PC-3 (cell line): ENCODE measurements around the gene DHRS2. TPM values are rescaled to one million over a fixed set of nuclear protein-coding genes. Genes with fewer than 3 reads are reported as not detected.

Experiments
- ATAC-seq: fragments of 200-7000 bp; cut with Tn5 transposase; 2 replicates; pipeline ENCODE4 v1.9.1; 2020; ENCODE audit warnings: mild to moderate bottlenecking, moderate library complexity
- BruUV-seq: library from RNA; stranded (reverse); fragments of 400-500 nt; replicated peaks from 2 replicates; lab custom pipeline; 2021; lab: Mats Ljungman, UMichigan
- CTCF ChIA-PET: fragments of 300-600 bp; sonication (Branson Sonifier 250); formaldehyde crosslinking; loops from one replicate; lab custom pipeline; 2022; ENCODE audit warnings: antibody characterized with exemption; lab: Charles Lee
- POLR2A ChIA-PET: fragments of 300-600 bp; sonication (Branson Sonifier 250); formaldehyde crosslinking; loops from one replicate; lab custom pipeline; 2022; ENCODE audit warnings: antibody characterized with exemption; ENCODE audit not compliant: unreplicated experiment; lab: Charles Lee
- DNase-seq: peaks from one replicate; pipeline ENCODE4 v3.0.0-alpha.2; 2015
- H2AFZ ChIP-seq: fragments of 300-600 bp; sonication (generic); 2 replicates; pipeline ENCODE4 v1.6.0; 2016; ENCODE audit warnings: antibody characterized with exemption, low read length
- H3F3A ChIP-seq: fragments of 300-600 bp; sonication (generic); one replicate; pipeline ENCODE4 v1.6.0; 2017; ENCODE audit warnings: antibody characterized with exemption, low read length, control low read depth, mild to moderate bottlenecking; ENCODE audit not compliant: unreplicated experiment
- H3K27ac ChIP-seq: fragments of 300-600 bp; sonication (generic); 2 replicates; pipeline ENCODE4 v1.5.1; 2016; ENCODE audit warnings: mild to moderate bottlenecking, low read length
- H3K27me3 ChIP-seq: fragments of 300-600 bp; sonication (generic); 2 replicates; pipeline ENCODE4 v1.6.1; 2016; ENCODE audit warnings: low read length, mixed read lengths
- H3K36me3 ChIP-seq: fragments of 300-600 bp; sonication (generic); 2 replicates; pipeline ENCODE4 v1.6.1; 2016; ENCODE audit warnings: low read depth, mixed run types, low read length, mixed read lengths
- H3K4me1 ChIP-seq: fragments of 300-600 bp; sonication (generic); 2 replicates; pipeline ENCODE4 v1.5.1; 2016; ENCODE audit warnings: low read length; ENCODE audit not compliant: insufficient read depth
- H3K4me2 ChIP-seq: fragments of 300-600 bp; sonication (generic); 2 replicates; pipeline ENCODE4 v1.6.0; 2016; ENCODE audit warnings: low read length
- H3K4me3 ChIP-seq: fragments of 300-600 bp; sonication (generic); 2 replicates; pipeline ENCODE4 v1.5.1; 2016; ENCODE audit warnings: mild to moderate bottlenecking, low read length, mixed read lengths
- H3K79me2 ChIP-seq: fragments of 300-600 bp; sonication (generic); 2 replicates; pipeline ENCODE4 v1.6.1; 2017; ENCODE audit warnings: low read length, mixed read lengths
- H3K9ac ChIP-seq: fragments of 300-600 bp; sonication (generic); 2 replicates; pipeline ENCODE4 v1.6.0; 2016; ENCODE audit warnings: mild to moderate bottlenecking, low read length
- H3K9me2 ChIP-seq: fragments of 300-600 bp; sonication (generic); replicated peaks from 2 replicates; pipeline ENCODE4 v1.6.1; 2016; ENCODE audit warnings: mixed run types, low read length, mixed read lengths
- H3K9me3 ChIP-seq: fragments of 300-600 bp; sonication (generic); 2 replicates; pipeline ENCODE4 v1.6.1; 2016; ENCODE audit warnings: low read length, mixed read lengths
- H4K20me1 ChIP-seq: fragments of 300-600 bp; sonication (generic); 2 replicates; pipeline ENCODE4 v1.6.1; 2016; ENCODE audit warnings: low read length, mixed read lengths
- EZH2 ChIP-seq: fragments of 300-600 bp; sonication (generic); IDR thresholded peaks from one replicate; pipeline ENCODE4 v1.6.1; 2017; ENCODE audit warnings: antibody characterized with exemption, mild to moderate bottlenecking, low read length; ENCODE audit not compliant: unreplicated experiment
- EZH2phosphoT487 ChIP-seq: fragments of 300-600 bp; sonication (generic); IDR thresholded peaks from 2 replicates; pipeline ENCODE4 v1.6.1; 2018; ENCODE audit warnings: mild to moderate bottlenecking, antibody characterized with exemption, low read length, borderline replicate concordance
- intact Hi-C: fragments of 100-400 bp; cut with micrococcal nuclease; formaldehyde crosslinking; loops from 2 replicates; pipeline ENCODE4 v1.9.0; 2023
- total RNA-seq: library from RNA; depleted of rRNA; stranded (reverse); fragments of >200 nt; gene quantifications from 2 replicates; pipeline ENCODE4 v1.2.3, GENCODE V29; 2014
- TF ChIP-seq, protein P1 (sequence below): fragments of 300-600 bp; sonication (generic); conservative IDR thresholded peaks from 2 replicates; pipeline ENCODE4 v1.5.1; 2017; ENCODE audit warnings: antibody characterized with exemption, low read depth, mild to moderate bottlenecking, low read length

DHRS2 gene
- total RNA-seq, 1 experiment from 2014 or later: 40.9 TPM

DNA sequence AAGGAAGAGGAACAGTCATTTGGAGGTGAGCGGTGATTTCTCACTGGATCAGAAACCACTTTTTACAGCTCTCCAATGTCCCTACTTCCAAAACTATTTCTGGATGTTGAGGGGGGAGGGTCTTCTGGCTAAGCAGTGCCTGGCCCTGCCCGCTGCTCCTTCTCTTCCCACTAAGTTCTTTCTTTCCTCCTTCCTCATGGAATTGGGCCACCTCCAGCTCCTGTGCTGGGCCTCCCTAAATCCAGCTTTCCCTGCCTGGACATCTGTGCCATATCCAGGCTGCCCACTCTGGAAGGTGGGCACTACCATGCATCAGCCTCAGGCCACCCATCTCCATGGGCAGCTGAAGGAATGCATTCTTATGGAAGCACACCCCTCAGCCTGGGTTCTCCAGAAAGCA is 11.5 kb downstream of the DHRS2 start:
- Histone ChIP-seq H3K4me2 (no peak overlapping the region), H3K9me3 (no peaks in the 10 kb centered on the region), H2AFZ (no peak overlapping the region), H3K36me3 (no peaks in the 10 kb centered on the region), H4K20me1 (no peaks in the 10 kb centered on the region), H3K9ac (no peak overlapping the region), H3K9me2 (no peaks in the 10 kb centered on the region), H3K4me3 (no peak overlapping the region), H3K27ac (no peak overlapping the region), H3F3A (no peaks in the 10 kb centered on the region), H3K79me2 (no peaks in the 10 kb centered on the region), H3K27me3 (peaks cover 14% of the 10 kb centered on the region), H3K4me1 (no peaks in the 10 kb centered on the region; the same call in 1 of the 2 replicates)
- TF ChIP-seq, protein P1, sequence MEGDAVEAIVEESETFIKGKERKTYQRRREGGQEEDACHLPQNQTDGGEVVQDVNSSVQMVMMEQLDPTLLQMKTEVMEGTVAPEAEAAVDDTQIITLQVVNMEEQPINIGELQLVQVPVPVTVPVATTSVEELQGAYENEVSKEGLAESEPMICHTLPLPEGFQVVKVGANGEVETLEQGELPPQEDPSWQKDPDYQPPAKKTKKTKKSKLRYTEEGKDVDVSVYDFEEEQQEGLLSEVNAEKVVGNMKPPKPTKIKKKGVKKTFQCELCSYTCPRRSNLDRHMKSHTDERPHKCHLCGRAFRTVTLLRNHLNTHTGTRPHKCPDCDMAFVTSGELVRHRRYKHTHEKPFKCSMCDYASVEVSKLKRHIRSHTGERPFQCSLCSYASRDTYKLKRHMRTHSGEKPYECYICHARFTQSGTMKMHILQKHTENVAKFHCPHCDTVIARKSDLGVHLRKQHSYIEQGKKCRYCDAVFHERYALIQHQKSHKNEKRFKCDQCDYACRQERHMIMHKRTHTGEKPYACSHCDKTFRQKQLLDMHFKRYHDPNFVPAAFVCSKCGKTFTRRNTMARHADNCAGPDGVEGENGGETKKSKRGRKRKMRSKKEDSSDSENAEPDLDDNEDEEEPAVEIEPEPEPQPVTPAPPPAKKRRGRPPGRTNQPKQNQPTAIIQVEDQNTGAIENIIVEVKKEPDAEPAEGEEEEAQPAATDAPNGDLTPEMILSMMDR: no peak
- TF ChIP-seq EZH2 (no peak), EZH2phosphoT487 (no peak)
- DNase-seq: no peak
- intact Hi-C loops: no loop called here
- CTCF ChIA-PET: no interaction called here
- POLR2A ChIA-PET: no interaction called here
- ATAC-seq: no peak
- BruUV-seq: no TSS peak

DNA sequence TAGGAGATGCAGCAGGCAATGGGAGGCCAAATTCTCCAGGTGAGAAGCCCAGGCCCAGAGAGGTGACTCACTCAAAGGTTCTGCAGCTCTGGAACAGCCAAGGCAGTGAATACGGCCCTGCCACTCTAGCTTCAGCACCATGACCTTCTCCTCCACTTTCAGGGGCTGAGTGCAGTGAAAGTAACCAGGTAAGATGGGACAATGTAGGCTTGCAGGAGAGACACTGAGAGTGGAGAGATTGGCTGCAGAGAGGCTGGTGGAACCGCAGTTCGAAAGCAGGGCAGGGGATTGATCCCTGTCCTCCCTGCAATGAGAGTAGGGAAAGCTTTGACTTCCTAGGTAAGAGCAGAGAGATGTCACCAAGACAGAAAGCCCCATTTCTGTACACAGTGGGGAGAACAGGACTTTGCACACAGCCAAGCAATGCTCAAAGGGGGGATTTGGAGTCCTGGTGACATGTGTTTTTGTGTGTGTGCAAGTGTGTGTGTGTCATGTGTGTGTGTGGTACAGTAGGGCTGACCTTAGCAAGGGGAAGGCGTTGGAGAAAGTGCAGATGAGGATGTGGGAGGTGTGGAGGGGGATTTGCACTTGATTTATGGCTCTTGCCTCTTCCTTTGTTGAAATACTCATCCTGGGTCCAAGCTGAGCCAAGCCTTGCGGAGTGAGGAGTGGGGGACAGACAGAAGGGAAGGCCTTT is 12.7 kb downstream of the DHRS2 start:
- Histone ChIP-seq H3K9ac (no peak overlapping the region), H3K9me3 (no peaks in the 10 kb centered on the region), H3K27ac (no peak overlapping the region), H3K27me3 (peaks cover 26% of the 10 kb centered on the region), H3K4me2 (no peak overlapping the region), H4K20me1 (no peaks in the 10 kb centered on the region), H3K4me3 (no peak overlapping the region), H3K36me3 (no peaks in the 10 kb centered on the region), H3K79me2 (no peaks in the 10 kb centered on the region), H3K4me1 (no peaks in the 10 kb centered on the region; the same call in 1 of the 2 replicates), H2AFZ (no peak overlapping the region), H3K9me2 (no peaks in the 10 kb centered on the region), H3F3A (no peaks in the 10 kb centered on the region)
- intact Hi-C loops: no loop called here
- DNase-seq (no peak), ATAC-seq (no peak)
- BruUV-seq: no TSS peak
- TF ChIP-seq EZH2phosphoT487 (no peak), EZH2 (no peak)
- TF ChIP-seq, protein P1: no peak
- POLR2A ChIA-PET: no interaction called here
- CTCF ChIA-PET: no interaction called here

DNA sequence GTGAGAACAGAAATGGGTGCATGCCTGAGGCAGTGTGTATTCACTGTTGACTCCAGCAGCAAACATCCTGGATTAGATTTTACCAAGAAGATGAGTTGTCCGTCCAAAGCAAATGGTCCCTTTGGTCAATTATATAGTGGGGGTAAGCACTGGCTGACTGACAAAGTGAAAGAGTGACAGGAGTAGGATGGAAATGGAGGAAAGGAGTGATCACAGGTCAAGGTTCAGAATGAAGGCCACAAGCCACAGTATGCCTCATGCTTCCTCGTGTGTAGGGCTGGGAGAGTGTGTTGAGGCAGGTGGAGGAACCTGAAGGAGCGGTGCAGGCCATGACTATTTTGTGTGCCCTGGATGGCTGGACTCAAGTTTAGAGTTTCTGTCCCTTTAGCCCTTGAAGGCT is 14.3 kb downstream of the DHRS2 start:
- CTCF ChIA-PET: no interaction called here
- intact Hi-C loops: no loop called here
- no peak overlapping the region for H3K9ac ChIP-seq

More for the DNA sequence above, 14.3 kb downstream of the DHRS2 start:
- Histone ChIP-seq H3K4me3 (no peak overlapping the region), H3K36me3 (no peaks in the 10 kb centered on the region), H3K9me2 (no peaks in the 10 kb centered on the region), H2AFZ (no peak overlapping the region), H3K79me2 (no peaks in the 10 kb centered on the region), H3K4me1 (no peaks in the 10 kb centered on the region; the same call in 1 of the 2 replicates), H3K4me2 (no peak overlapping the region), H3K27ac (no peak overlapping the region), H3K9me3 (no peaks in the 10 kb centered on the region), H3K27me3 (peaks cover 29% of the 10 kb centered on the region), H4K20me1 (no peaks in the 10 kb centered on the region), H3F3A (no peaks in the 10 kb centered on the region)
- TF ChIP-seq EZH2: no peak
- no peak for TF ChIP-seq EZH2phosphoT487
- TF ChIP-seq, protein P1: no peak
- no peak for DNase-seq
- POLR2A ChIA-PET: no interaction called here
- BruUV-seq: no TSS peak
- ATAC-seq: no peak
